Measurements from ENCODE around the gene NRXN3. TPM values are rescaled to one million over a fixed set of nuclear protein-coding genes. Genes with fewer than 3 reads are reported as not detected.

NRXN3 gene
- total and polyA plus RNA-seq, 2 experiments from 2014 or later = 1.0 to 1.8 TPM

- no peak overlapping the region for H3K4me3 Mint-ChIP-seq
- H3K4me1 Mint-ChIP-seq = peaks cover 6% of the 10 kb centered on the region; the same call in 2 of the 3 replicates
- no peaks in the 10 kb centered on the region for H3K27me3 ChIP-seq (ENCODE audit: insufficient read depth)
- H2AFZ ChIP-seq = no peak overlapping the region
- H3K9me3 Mint-ChIP-seq = no peaks in the 10 kb centered on the region; the same call in 2 of the 3 replicates
- no peaks in the 10 kb centered on the region for H3K79me2 ChIP-seq (replicated peaks; ENCODE audit: insufficient read depth)
- H3K4me2 ChIP-seq = no peak overlapping the region
- H3K27ac Mint-ChIP-seq = no peak overlapping the region
- no peaks in the 10 kb centered on the region for H3K36me3 Mint-ChIP-seq (ENCODE audit: low read depth)
- no peaks in the 10 kb centered on the region for H3K4me1 ChIP-seq (ENCODE audit: insufficient read depth)
- DNase-seq (ENCODE audit: low spot score) (no peak), ATAC-seq (no peak)
- no peaks in the 10 kb centered on the region for H3K27me3 Mint-ChIP-seq (ENCODE audit: insufficient read depth, low read depth, poor library complexity)
- no peaks in the 10 kb centered on the region for H3K9me2 ChIP-seq (ENCODE audit: insufficient read depth)
- TF ChIP-seq CREB1 (CRISPR knock-in tag; IDR thresholded peaks at IDR 0.05; ENCODE audit: low read depth) (no peak), STAT1 (IDR thresholded peaks at IDR 0.05; ENCODE audit: unreplicated experiment) (no peak), JUNB (IDR thresholded peaks at IDR 0.05; ENCODE audit: unreplicated experiment) (no peak), ZNF114 (CRISPR knock-in tag; IDR thresholded peaks at IDR 0.05) (no peak), ETS1 (IDR thresholded peaks at IDR 0.05) (no peak), EZH2 (IDR thresholded peaks at IDR 0.05; ENCODE audit: low read depth, unreplicated experiment) (no peak), ZNF331 (CRISPR knock-in tag; IDR thresholded peaks at IDR 0.05; ENCODE audit: low read depth) (no peak), CTCF (conservative IDR thresholded peaks at IDR 0.05; ENCODE audit: low read depth in 2 of 2) (no peak), POLR2AphosphoS5 (IDR thresholded peaks at IDR 0.05; ENCODE audit: low read depth) (no peak), NANOG (IDR thresholded peaks at IDR 0.05; ENCODE audit: borderline replicate concordance) (no peak), ZNF462 (CRISPR knock-in tag; IDR thresholded peaks at IDR 0.05) (no peak), REST (IDR thresholded peaks at IDR 0.05; ENCODE audit: unreplicated experiment) (no peak), EZH2phosphoT487 (IDR thresholded peaks at IDR 0.05; ENCODE audit: unreplicated experiment) (no peak)
- H3F3A ChIP-seq (replicated peaks; ENCODE audit: low read depth) = no peaks in the 10 kb centered on the region
- no peaks in the 10 kb centered on the region for H4K20me1 ChIP-seq (replicated peaks; ENCODE audit: insufficient read depth)
- no peak overlapping the region for H3K27ac ChIP-seq (ENCODE audit: low read depth)
- no peaks in the 10 kb centered on the region for H3K36me3 ChIP-seq (ENCODE audit: insufficient read depth)
- H3K4me3 ChIP-seq = no peak overlapping the region
Measured at GRCh38 chr14:79304279-79304678, 1134.1 kb downstream of the NRXN3 start.

All from GM23338 (cell line).